Hematopoietic multipotent progenitor cell treated with erythropoietin and hydrocortisone succinate and interleukin-3 and kit ligand, for 6 days (in vitro differentiated cells): ENCODE results near the gene SURF4.

ENCODE experiments used
- DNase-seq: peaks from one replicate; pipeline ENCODE4 v3.0.0-alpha.2; 2015

SURF4 gene

GRCh38 chr9:133375724-133376654 lies at the start of gene SURF4, which contains the start of gene STKLD1:
Gene SURF4, minus strand, starts transcription at chr9:133376060. Its CDS starts 91 bp downstream, at chr9:133375969.
Gene STKLD1, plus strand, starts transcription at chr9:133376366. Its CDS starts 108 bp downstream, at chr9:133376474.
- peak; percentile 96 for DNase-seq

DNA sequence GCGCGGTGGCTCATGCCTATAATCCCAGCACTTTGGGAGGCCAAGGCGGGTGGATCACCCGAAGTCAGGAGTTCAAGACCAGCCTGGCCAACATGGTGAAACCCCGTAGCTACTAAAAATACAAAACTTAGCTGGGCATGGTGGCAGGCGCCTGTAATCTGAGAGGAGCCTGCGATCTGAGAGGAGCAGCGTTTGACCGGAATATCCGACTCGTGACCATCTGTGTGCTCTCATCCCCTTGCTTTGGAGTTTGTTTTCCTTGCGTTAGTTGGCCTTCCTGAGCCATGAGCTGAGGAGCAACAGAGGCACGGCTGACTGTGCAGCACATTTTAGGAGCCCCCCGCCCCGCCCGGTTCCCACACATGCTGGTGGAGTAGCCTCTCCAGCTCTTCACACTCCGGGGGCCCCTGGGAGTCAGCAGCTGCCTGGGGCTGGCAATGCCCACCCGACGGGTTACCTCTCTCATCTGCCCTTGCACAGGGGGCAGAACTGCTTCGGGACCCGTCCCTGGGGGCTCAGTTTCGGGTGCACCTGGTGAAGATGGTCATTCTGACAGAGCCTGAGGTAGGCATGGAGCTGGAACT lies 49.3 kb upstream of the SURF4 start:
- no peak for DNase-seq

DNA sequence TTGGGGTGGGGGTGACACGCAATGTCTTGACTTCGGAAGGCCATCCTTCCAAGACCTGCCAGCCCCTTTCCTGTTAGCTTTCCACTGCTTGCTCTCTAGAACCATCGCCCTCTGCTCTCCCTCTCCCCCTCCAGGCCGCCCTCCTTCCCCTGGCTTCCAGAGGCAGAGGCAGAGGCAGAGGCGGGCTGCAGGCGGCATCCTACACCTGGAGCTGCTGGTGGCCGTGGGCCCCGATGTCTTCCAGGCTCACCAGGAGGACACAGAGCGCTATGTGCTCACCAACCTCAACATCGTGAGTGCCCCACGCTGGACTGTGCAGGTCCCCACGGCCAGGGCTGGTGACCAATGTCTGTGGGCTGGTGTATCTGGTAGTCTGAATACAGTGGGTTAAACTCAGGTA lies 48.3 kb upstream of the SURF4 start:
- DNase-seq, result no peak

GRCh38 chr9:133423216-133423615 lies 47.4 kb upstream of the SURF4 start:
- no peak for DNase-seq

DNA sequence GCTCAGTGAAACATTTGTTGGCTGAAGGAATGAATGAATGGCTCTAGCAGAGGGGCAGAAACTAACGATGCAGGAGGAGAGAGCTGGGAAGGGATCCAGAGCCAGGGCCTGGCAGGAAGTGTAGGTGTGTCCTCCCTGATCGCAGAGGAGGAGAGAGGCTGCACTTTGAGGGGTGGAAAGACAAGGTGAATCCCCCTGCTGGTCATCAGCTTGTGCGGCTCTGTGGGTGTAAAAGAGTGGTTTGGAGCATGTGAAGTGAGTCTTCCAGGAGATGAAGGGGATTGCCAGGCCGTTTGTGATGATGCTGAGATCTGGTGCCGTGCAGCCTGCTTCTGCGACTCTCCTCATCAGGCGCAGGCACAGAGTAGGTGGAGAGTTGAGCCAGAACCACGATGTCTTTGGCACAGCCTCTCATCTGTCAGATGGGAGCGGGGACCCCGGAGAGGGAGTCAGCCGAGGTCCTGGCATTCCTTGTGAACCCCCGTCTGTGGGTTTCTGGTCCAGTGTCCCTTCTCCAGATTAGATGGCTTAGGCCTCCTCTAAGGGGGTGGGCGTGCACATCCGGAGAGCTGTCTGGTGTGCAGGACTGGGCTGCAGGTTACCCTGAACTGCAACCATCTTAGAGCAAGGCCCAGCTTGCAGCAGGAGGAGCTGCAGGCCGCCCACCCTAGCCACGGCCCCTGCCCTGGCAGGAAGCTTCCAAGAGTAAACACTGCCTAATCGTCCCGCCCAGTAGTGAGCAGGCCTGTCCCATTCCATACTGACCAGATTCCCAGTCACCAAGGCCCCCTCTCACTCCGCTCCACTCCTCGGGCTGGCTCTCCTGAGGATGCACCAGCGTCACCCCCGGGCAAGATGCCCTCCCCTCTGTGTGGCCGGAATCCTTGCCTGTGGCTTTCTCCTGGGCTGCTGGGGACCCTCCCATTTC lies 46.0 kb upstream of the SURF4 start, which contains the start of gene ADAMTS13:
Gene ADAMTS13 (plus strand): TSS at position 753 of the 928 bp plus-strand sequence. CDS start 77 bp downstream, at position 830.
- DNase-seq, result peak; percentile 48

- DNase-seq, result no peak
Observed at GRCh38 chr9:133420392-133420827, 44.5 kb upstream of the SURF4 start.

- peak; percentile 71 for DNase-seq
Observed at GRCh38 chr9:133419005-133419404, 43.1 kb upstream of the SURF4 start.

DNA sequence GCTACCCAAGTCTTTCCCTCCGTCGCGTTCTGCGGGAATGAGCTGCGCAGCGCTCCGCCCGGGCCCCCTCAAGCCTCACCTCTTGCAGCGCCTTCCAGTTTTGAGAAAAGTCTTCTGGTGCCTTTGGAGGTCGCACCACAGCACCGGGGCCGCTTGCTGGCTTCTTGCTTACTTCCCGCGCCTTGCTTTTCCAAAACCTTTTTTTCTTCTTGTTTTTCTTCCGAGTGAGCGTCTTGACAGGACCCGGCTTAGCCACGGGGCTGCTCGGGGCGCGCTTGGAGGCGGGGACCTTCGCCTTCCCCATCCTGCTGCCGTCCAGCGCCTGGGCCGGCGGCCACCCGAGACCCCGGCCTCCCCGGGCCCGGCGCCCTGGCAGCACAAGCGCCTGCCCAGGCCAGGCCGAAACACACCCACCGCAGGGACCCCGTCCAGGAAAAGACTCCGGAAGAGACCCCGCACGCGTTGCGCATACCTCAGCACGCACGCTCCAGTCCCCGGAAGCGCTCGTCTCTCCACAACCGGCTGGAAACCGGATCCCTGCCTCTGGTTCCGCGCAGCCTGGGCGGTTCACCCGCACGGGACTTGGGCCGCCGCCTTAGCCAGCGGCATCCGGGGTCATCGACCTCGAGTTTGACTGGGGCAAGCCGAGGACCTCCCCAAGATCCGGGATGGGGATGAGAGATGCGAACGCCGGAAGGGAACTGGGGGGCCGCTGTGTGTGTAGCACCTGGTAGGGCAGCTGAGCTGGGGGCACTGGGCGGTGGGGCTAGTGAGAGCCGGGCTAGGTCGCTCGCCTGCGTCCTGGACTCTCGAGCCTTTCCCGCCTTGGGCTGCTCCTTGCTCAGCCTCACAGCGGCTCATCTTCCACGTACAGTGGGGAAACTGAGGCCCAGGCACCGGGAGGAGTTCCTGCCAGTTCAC lies 41.9 kb upstream of the SURF4 start, which contains the start of gene REXO4:
Gene REXO4 (minus strand): TSS at position 470 of the 921 bp plus-strand sequence. CDS start 166 bp downstream, at position 304.
- DNase-seq, result peak; percentile 92

DNA sequence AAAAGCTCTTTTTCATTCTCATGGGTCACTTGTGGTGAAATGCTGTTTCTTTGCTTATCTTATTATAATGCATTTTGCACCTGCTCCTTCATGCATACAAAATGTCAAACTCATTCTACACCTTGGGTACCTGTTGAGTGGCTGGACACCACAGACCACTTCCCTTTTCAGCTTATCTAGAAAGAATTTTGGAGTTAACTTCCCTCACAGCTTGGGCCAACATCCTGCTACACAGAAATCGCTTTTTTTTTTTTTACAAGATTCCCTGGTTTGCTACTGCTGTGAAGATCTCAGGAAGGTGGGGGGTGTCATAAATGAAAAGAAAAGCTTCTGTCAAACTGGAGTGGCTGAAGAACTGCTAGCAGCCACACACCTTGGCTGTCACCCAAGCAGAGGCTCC lies 39.3 kb upstream of the SURF4 start:
- no peak for DNase-seq

DNA sequence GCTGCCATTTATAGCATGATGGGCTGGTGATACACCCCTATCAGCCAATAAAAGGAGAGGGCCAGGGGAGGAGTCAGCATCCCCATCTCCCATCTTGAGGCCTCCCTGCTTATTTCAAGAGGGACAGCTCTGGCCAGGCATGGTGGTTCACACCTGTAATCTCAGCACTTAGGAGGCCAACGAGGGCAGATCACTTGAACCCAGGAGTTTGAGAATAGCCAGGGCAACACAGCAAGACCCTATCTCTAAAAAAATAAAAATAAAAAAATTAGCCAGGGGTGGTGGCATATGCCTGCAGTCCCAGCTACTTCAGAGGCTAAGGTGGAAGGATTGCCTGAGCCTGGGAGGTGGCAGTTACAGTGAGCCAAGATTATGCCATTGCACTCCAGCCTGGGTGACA lies 32.2 kb upstream of the SURF4 start:
- no peak for DNase-seq

DNA sequence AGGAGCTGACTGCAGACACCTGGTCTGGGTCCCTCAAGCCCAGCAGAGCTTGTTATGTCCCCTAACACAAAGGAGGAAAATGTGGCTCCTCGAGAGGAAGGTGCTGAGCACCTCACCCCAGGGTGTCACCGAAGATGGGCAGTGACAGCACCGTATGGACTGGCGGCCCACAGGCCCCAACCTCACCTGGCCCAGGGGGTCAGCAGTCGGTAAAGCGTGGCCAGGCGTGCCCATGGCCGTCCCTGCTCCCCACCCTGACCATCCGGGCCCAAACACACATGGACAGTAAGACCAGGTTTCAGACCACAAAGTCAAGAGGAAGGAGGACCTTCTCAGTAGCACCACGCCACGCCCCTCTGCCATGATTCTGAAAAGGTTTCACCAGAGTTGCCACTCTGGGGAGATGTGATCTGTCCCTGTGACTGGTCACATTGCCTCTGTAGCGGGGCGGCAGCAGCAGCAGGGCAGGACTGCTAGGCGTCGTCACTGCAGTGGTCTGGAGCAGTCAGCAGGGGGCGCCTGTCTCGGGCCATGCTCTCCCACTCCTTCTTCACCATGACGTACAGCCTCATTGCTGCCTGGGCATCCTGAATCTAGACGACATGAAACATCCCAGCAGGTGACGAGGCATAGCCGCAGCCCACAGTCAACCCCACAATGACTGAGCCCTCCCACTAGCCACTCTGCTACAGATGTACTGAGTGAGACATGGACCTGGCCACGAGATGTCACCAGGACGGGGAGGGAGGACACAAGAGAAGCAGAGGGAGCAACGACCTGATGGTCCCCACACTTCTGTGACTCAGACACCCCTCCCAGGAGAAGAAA lies 30.8 kb upstream of the SURF4 start:
- peak; percentile 89 for DNase-seq

DNA sequence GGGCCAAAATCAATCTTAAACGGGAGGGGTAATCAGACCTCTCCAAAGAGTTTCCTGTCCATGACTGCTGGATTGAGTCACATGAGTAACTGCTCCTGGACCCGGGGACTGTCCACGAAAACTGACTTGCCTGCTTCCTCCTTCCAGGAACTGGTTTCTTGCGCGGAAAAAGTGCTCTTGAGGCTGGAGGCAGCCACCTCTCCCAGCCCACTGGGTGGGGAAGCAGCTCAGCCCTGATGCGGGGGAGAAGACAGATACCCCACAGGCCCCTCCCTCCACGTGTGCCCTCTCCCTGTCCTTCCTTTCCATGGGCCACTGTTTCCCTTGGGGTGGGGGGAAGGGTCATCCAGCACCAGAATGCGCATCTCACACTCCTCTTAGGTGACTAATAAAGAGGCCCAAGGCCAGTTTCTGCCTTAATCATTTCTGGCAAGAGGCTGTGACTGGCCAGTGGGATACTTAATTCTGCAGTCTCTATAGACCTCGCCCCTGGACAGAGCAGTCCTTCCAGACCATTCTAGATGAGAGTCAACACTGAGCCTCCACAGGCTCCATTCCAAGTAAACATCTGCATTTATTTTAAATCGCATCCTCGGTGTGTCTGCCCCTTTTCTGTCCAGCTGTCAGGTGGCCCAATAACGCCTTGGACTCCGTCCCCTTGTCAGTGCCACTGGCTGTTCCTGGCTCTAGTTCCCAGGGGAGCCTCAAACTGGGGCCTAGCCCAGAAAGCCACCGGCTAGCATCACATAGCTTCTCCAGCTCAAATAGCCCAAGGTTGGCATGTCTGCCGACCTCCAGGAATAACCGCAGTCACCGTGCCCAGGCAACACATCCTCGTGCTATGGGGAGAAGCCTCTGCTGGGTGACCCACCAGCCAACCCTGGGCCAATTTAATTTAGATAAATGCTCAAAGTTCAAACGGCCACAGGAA lies 29.9 kb upstream of the SURF4 start:
- no peak for DNase-seq

- no peak for DNase-seq
Observed at GRCh38 chr9:133404454-133405002, 28.7 kb upstream of the SURF4 start.

GRCh38 chr9:133403766-133404453 lies 28.1 kb upstream of the SURF4 start:
- DNase-seq, result peak; percentile 73

DNA sequence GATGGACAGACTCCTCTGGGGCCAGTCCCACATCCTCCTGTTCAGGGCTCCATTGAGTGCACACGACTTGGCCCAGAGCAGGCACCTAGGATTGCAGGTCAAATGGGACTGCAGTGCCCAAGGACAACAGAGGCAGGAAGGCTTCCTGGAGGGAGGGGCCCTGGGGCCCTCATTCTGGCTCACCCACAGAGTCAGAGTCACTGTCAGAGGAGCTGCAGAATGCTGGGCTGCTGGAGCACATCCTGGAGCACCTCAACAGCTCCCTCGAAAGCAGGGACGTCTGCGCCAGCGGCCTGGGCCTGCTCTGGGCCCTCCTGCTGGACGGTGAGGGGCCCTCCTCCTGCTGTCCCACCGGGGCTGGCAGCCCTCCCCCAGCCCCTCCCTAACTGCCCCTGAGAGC lies 26.8 kb upstream of the SURF4 start:
- no peak for DNase-seq

GRCh38 chr9:133401588-133401987 lies 25.7 kb upstream of the SURF4 start:
- peak; percentile 49 for DNase-seq

DNA sequence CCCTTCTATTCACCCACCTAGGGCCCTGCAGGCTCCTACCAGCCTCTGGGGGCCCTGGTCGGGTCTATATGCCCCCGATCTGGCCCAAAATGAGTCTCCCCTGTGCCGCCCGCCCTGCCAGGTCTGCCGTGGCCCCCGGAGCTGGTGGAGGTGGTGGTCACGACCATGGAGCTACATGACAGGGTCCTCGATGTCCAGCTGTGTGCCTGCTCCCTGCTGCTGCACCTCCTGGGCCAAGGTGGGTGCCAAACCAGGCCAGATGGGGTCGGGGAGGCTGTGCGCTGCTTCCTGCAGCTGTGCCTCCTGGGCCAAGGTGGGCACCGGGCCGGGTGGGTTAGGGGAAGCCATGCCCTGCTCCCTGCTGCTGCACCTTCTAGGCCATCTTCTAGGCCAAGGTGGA lies 24.4 kb upstream of the SURF4 start:
- no peak for DNase-seq

DNA sequence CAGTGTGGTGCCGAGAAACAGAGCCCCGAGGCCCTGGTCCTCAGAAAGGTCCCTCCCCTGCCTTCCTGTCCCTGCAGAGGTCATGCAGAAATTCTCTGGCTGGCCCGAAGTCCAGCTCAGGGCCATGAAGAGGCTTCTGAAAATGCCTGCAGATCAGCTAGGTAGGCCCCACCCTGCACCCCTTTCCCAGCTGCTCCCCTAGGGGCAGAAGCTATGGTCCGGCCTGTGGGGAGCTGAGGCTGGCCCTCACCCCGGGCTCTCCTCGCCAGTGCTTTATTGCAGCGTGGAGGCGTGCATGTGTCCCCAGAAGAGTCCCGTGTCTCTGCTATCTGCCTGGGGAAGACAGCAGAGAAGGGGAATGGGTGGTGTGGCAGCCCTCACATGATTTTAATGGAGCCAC lies 22.0 kb upstream of the SURF4 start:
- DNase-seq, result no peak
